Measurements from ENCODE around the gene PELO.

Gene PELO

DNA sequence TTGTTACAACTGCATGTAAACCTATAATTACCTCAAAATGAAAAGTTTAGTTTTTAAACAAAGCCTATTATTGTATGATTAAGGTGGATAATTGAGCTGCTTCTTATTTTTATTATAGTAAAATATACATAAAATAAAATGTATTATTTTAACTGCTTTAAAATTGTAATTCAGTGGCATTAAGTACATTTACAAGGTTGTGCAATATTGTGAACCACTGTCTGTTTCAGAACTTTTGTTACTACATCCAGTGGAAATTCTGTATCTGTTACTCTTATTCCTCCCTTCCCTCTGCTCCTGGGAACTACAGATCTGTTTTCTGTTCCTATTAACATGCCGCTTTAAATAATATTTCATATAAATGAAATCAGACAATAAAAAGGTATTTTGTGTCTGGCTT, 37.1 kb downstream of the PELO start:
- H3K4me1 Mint-ChIP-seq, result no peaks in the 10 kb centered on the region
- ATAC-seq, result no peak
- H3K36me3 Mint-ChIP-seq, result no peaks in the 10 kb centered on the region
- peaks cover 7% of the 10 kb centered on the region for H3K27me3 Mint-ChIP-seq
- peaks cover 7% of the 10 kb centered on the region for H3K9me3 Mint-ChIP-seq
- no peak overlapping the region for H3K27ac Mint-ChIP-seq
- H3K4me3 Mint-ChIP-seq, result no peak overlapping the region

DNA sequence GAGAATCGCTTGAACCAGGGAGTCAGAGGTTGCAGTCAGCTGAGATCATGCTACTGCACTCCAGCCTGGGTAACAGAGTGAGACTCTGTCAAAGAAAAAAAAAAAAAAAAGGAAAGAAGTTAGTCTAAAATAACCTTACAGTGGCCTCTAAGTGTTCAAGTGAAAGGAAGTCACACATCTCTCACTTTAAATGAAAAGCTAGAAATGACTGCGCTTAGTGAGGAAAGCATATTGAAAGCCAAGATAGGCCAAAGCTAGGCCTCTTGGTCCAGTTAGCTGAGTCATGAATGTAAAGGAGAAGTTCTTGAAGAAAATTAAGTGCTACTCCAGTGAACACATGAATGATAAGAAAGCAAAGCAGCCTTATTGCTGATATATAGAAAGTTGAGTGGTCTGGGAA, 38.1 kb downstream of the PELO start:
- Mint-ChIP-seq H3K4me3 (no peak overlapping the region), H3K27ac (no peak overlapping the region), H3K4me1 (no peaks in the 10 kb centered on the region), H3K27me3 (peaks cover 7% of the 10 kb centered on the region), H3K9me3 (peaks cover 7% of the 10 kb centered on the region), H3K36me3 (no peaks in the 10 kb centered on the region)
- peak; percentile 31 for ATAC-seq

GRCh38 chr5:52827815-52828214, 40.1 kb downstream of the PELO start:
- H3K27ac Mint-ChIP-seq, result no peak overlapping the region

GRCh38 chr5:52829664-52830063, 41.9 kb downstream of the PELO start:
- peaks cover 7% of the 10 kb centered on the region for H3K9me3 Mint-ChIP-seq
- peaks cover 9% of the 10 kb centered on the region for H3K27me3 Mint-ChIP-seq
- no peak for ATAC-seq
- no peak overlapping the region for H3K27ac Mint-ChIP-seq
- H3K36me3 Mint-ChIP-seq, result no peaks in the 10 kb centered on the region
- H3K4me3 Mint-ChIP-seq, result no peak overlapping the region
- no peaks in the 10 kb centered on the region for H3K4me1 Mint-ChIP-seq

More at GRCh38 chr5:52827815-52828214, 40.1 kb downstream of the PELO start:
- Mint-ChIP-seq H3K9me3 (peaks cover 7% of the 10 kb centered on the region), H3K36me3 (no peaks in the 10 kb centered on the region), H3K27me3 (no peaks in the 10 kb centered on the region), H3K4me1 (no peaks in the 10 kb centered on the region), H3K4me3 (no peak overlapping the region)
- ATAC-seq, result no peak

- no peak overlapping the region for H3K4me3 Mint-ChIP-seq
- no peak for ATAC-seq
- no peak overlapping the region for H3K27ac Mint-ChIP-seq
- peaks cover 11% of the 10 kb centered on the region for H3K27me3 Mint-ChIP-seq
- H3K9me3 Mint-ChIP-seq, result peaks cover 7% of the 10 kb centered on the region
- no peaks in the 10 kb centered on the region for H3K4me1 Mint-ChIP-seq
- no peaks in the 10 kb centered on the region for H3K36me3 Mint-ChIP-seq
Observed at GRCh38 chr5:52830650-52831049, 42.9 kb downstream of the PELO start.

- Mint-ChIP-seq H3K27me3 (peaks cover 11% of the 10 kb centered on the region), H3K36me3 (no peaks in the 10 kb centered on the region), H3K27ac (no peak overlapping the region), H3K4me1 (no peaks in the 10 kb centered on the region), H3K4me3 (no peak overlapping the region), H3K9me3 (peaks cover 7% of the 10 kb centered on the region)
- ATAC-seq, result no peak
Observed at GRCh38 chr5:52831786-52832511, 44.2 kb downstream of the PELO start.

- peaks cover 11% of the 10 kb centered on the region for H3K27me3 Mint-ChIP-seq
- H3K4me1 Mint-ChIP-seq, result no peaks in the 10 kb centered on the region
- no peaks in the 10 kb centered on the region for H3K9me3 Mint-ChIP-seq
- no peak overlapping the region for H3K27ac Mint-ChIP-seq
- H3K4me3 Mint-ChIP-seq, result no peak overlapping the region
- no peak for ATAC-seq
- no peaks in the 10 kb centered on the region for H3K36me3 Mint-ChIP-seq
Observed at GRCh38 chr5:52834320-52834719, 46.6 kb downstream of the PELO start.

DNA sequence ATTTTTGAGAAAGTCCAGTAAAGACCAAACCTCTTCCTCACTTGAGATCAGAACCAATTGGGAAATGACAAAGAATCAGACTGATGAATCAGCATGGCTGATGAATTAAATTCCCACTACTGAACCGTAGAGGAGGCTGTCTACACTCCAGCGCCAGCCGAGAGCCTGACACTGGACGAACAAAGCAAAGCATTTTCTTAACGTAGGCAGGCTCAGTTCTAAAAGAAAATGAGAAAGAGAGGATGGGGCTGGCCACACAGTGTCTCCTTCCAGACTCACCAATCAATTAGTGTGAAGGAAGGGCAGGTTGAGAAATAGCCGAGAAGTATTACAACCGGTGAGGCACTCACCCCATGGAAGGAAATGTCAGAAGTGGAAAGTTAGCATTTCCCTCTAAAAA, 49.4 kb downstream of the PELO start:
- H3K4me1 Mint-ChIP-seq, result no peaks in the 10 kb centered on the region
- peaks cover 11% of the 10 kb centered on the region for H3K27me3 Mint-ChIP-seq
- no peak overlapping the region for H3K4me3 Mint-ChIP-seq
- no peak for ATAC-seq
- H3K9me3 Mint-ChIP-seq, result no peaks in the 10 kb centered on the region
- H3K27ac Mint-ChIP-seq, result no peak overlapping the region
- H3K36me3 Mint-ChIP-seq, result no peaks in the 10 kb centered on the region

All from stimulated activated memory B cell treated with anti-CD40 and anti-IgM and Interleukin-4, amounts not matched to agents 10 μg/mL and 1 μg/mL and 100 μg/mL, for 72 hours (primary cell).